GM10266 (cell line): ENCODE results near the gene ERO1B.

Experiments used
- DNase-seq: peaks from one replicate; pipeline ENCODE4 v3.0.0; 2012; ENCODE audit errors: extremely low spot score
- CTCF ChIP-seq: IDR thresholded peaks from 2 replicates; pipeline ENCODE4 v1.5.1; 2012; ENCODE audit warnings: mild to moderate bottlenecking, low read depth; ENCODE audit not compliant: control insufficient read depth, insufficient read depth; ENCODE audit errors: missing control alignments

Gene ERO1B

GRCh38 chr1:236297161-236297560 is 15.4 kb upstream of the ERO1B start:
- no peak for DNase-seq
- TF ChIP-seq CTCF: no peak

- no peak for TF ChIP-seq CTCF
Measured at GRCh38 chr1:236292425-236292824, 10.7 kb upstream of the ERO1B start.

GRCh38 chr1:236289492-236290131 is 7.9 kb upstream of the ERO1B start:
- DNase-seq: no peak
- no peak for TF ChIP-seq CTCF

More at GRCh38 chr1:236292425-236292824, 10.7 kb upstream of the ERO1B start:
- no peak for DNase-seq

- TF ChIP-seq CTCF: no peak
- DNase-seq: no peak
Measured at GRCh38 chr1:236288620-236288976, 6.8 kb upstream of the ERO1B start.

GRCh38 chr1:236287757-236288619 is 6.2 kb upstream of the ERO1B start:
- DNase-seq: no peak
- TF ChIP-seq CTCF: no peak

GRCh38 chr1:236287356-236287755 is 5.6 kb upstream of the ERO1B start:
- no peak for DNase-seq
- no peak for TF ChIP-seq CTCF

- TF ChIP-seq CTCF: no peak
- peak; percentile 67 for DNase-seq
Measured at GRCh38 chr1:236284291-236284721, 2.5 kb upstream of the ERO1B start.
